Nephron (organoid): ENCODE data around the gene LEO1.
A peak's percentile ranks its signal among the peaks of the same experiment; 100 is the strongest.

Source experiments
- H3K27ac Mint-ChIP-seq, 3 experiments: 2 replicates each; pipeline ENCODE4 v1.8.0; 2020; ENCODE audit warnings: mixed read lengths in 3 of 3, mild to moderate bottlenecking in 2 of 3, moderate library complexity in 1 of 3
- H3K27me3 Mint-ChIP-seq: 2 replicates; pipeline ENCODE4 v1.8.0; 2021; ENCODE audit warnings: low read depth, mild to moderate bottlenecking, moderate library complexity, mixed read lengths
- H3K36me3 Mint-ChIP-seq: 2 replicates; pipeline ENCODE4 v1.8.0; 2020; ENCODE audit warnings: low read depth, mixed read lengths
- H3K4me1 Mint-ChIP-seq: 2 replicates; pipeline ENCODE4 v1.8.0; 2020; ENCODE audit warnings: mixed read lengths
- H3K4me3 Mint-ChIP-seq, 3 experiments: 2 replicates each; pipeline ENCODE4 v1.8.0; 2020; ENCODE audit warnings: mild to moderate bottlenecking in 3 of 3, mixed read lengths in 3 of 3, moderate library complexity in 2 of 3
- H3K9me3 Mint-ChIP-seq: 2 replicates; pipeline ENCODE4 v1.8.0; 2020; ENCODE audit warnings: mixed read lengths
- TF ChIP-seq, protein P1 (sequence below), 3 experiments: fragments of 200-600 bp; sonication (generic); IDR thresholded peaks; one replicate each; pipeline ENCODE4 v1.5.0; 2021; ENCODE audit warnings: antibody characterized with exemption in 3 of 3; ENCODE audit not compliant: unreplicated experiment in 3 of 3

LEO1 gene

GRCh38 chr15:51931638-51932037 is 39.9 kb downstream of the LEO1 start:
- Mint-ChIP-seq H3K36me3 (peaks cover 34% of the 10 kb centered on the region), H3K27ac (no peak overlapping the region), H3K27me3 (no peaks in the 10 kb centered on the region), H3K9me3 (no peaks in the 10 kb centered on the region), H3K4me3 (no peak overlapping the region), H3K4me1 (no peaks in the 10 kb centered on the region)
- TF ChIP-seq, protein P1, sequence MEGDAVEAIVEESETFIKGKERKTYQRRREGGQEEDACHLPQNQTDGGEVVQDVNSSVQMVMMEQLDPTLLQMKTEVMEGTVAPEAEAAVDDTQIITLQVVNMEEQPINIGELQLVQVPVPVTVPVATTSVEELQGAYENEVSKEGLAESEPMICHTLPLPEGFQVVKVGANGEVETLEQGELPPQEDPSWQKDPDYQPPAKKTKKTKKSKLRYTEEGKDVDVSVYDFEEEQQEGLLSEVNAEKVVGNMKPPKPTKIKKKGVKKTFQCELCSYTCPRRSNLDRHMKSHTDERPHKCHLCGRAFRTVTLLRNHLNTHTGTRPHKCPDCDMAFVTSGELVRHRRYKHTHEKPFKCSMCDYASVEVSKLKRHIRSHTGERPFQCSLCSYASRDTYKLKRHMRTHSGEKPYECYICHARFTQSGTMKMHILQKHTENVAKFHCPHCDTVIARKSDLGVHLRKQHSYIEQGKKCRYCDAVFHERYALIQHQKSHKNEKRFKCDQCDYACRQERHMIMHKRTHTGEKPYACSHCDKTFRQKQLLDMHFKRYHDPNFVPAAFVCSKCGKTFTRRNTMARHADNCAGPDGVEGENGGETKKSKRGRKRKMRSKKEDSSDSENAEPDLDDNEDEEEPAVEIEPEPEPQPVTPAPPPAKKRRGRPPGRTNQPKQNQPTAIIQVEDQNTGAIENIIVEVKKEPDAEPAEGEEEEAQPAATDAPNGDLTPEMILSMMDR (IDR thresholded peaks at IDR 0.05; ENCODE audit: unreplicated experiment in 3 of 3): no peak

GRCh38 chr15:51931016-51931415 is 40.6 kb downstream of the LEO1 start:
- Mint-ChIP-seq H3K4me3 (no peak overlapping the region), H3K36me3 (peaks cover 30% of the 10 kb centered on the region), H3K4me1 (no peaks in the 10 kb centered on the region), H3K27ac (no peak overlapping the region), H3K9me3 (no peaks in the 10 kb centered on the region), H3K27me3 (no peaks in the 10 kb centered on the region)
- TF ChIP-seq, protein P1 (IDR thresholded peaks at IDR 0.05; ENCODE audit: unreplicated experiment in 3 of 3): no peak

DNA sequence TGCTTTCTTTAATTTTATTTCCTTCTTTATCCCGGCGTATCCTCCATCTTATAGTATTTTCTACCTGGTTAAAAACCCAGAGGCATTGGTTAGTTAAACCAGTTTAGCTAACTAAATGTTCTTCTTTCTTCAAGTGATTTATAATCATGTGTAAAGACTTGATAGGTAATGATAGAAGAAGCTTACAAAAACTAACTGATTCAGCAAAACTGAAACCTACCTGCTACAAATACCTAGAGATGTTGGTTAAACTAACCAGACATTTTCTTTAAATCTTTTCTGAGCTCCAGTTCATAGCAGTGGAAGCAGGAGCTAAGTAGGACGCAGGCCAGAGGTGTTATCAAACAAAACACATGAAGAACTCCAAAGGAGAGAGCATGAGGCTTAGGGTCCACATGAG is 44.8 kb downstream of the LEO1 start:
- no peaks in the 10 kb centered on the region for H3K9me3 Mint-ChIP-seq
- no peaks in the 10 kb centered on the region for H3K27me3 Mint-ChIP-seq
- no peaks in the 10 kb centered on the region for H3K4me1 Mint-ChIP-seq
- H3K36me3 Mint-ChIP-seq: peaks cover 24% of the 10 kb centered on the region
- H3K27ac Mint-ChIP-seq: no peak overlapping the region
- TF ChIP-seq, protein P1 (IDR thresholded peaks at IDR 0.05; ENCODE audit: unreplicated experiment in 3 of 3): no peak
- no peak overlapping the region for H3K4me3 Mint-ChIP-seq

- H3K27me3 Mint-ChIP-seq: no peaks in the 10 kb centered on the region
- peaks cover 26% of the 10 kb centered on the region for H3K36me3 Mint-ChIP-seq
- peak overlapping the region in 1 of 3 experiments; percentile 3 for H3K27ac Mint-ChIP-seq
- no peaks in the 10 kb centered on the region for H3K9me3 Mint-ChIP-seq
- H3K4me1 Mint-ChIP-seq: no peaks in the 10 kb centered on the region
- no peak overlapping the region for H3K4me3 Mint-ChIP-seq
- TF ChIP-seq, protein P1 (IDR thresholded peaks at IDR 0.05; ENCODE audit: unreplicated experiment in 3 of 3): no peak
These were observed 47.2 kb downstream of the LEO1 start for GRCh38 chr15:51924156-51925068.

GRCh38 chr15:51917493-51917892 is 54.1 kb downstream of the LEO1 start:
- Mint-ChIP-seq H3K36me3 (peaks cover 18% of the 10 kb centered on the region), H3K9me3 (no peaks in the 10 kb centered on the region), H3K4me1 (no peaks in the 10 kb centered on the region), H3K4me3 (no peak overlapping the region), H3K27ac (no peak overlapping the region), H3K27me3 (no peaks in the 10 kb centered on the region)
- TF ChIP-seq, protein P1 (IDR thresholded peaks at IDR 0.05; ENCODE audit: unreplicated experiment in 3 of 3): peak in 1 of 3 experiments; percentile 9

DNA sequence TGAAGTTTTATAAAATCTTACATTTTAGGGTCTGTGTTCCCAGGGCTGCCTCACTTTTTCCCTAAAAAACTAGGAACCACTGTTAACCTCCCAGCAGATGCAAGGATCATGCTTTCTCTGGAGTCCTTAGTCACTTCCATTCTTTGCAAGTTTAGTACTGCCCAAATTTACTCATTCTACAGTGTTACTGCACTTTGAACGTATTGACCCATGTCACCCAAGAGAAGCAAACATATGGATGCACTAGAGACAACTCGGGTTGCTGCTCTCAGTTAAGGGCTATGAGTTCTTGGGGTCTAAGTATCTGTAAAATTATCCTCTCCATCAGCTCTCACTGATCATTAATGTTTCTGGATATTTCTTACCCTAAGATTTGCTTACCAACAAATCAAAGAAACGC is 59.0 kb downstream of the LEO1 start:
- H3K36me3 Mint-ChIP-seq: peaks cover 30% of the 10 kb centered on the region
- H3K4me1 Mint-ChIP-seq: no peaks in the 10 kb centered on the region
- H3K4me3 Mint-ChIP-seq: no peak overlapping the region
- no peaks in the 10 kb centered on the region for H3K27me3 Mint-ChIP-seq
- no peaks in the 10 kb centered on the region for H3K9me3 Mint-ChIP-seq
- no peak overlapping the region for H3K27ac Mint-ChIP-seq
- TF ChIP-seq, protein P1 (IDR thresholded peaks at IDR 0.05; ENCODE audit: unreplicated experiment in 3 of 3): no peak
